Mesenchymal stem cell (in vitro differentiated cells and primary cell): Measurements from ENCODE around the gene HIPK2.

Experiments used
- DNase-seq: peaks from one replicate; pipeline ENCODE4 v3.0.0-alpha.2; 2013
- H2AFZ ChIP-seq: one replicate; pipeline ENCODE4 v1.6.1; 2013; ENCODE audit warnings: low read depth, mild to moderate bottlenecking, control low read depth, inconsistent platforms, low read length, moderate library complexity
- H2AK5ac ChIP-seq: 2 replicates; pipeline ENCODE4 v1.6.1; 2013; ENCODE audit warnings: low read length, moderate library complexity, mild to moderate bottlenecking, inconsistent platforms; ENCODE audit not compliant: severe bottlenecking
- H2BK120ac ChIP-seq: one replicate; pipeline ENCODE4 v1.6.1; 2013; ENCODE audit warnings: low read depth, mild to moderate bottlenecking, inconsistent platforms, low read length, moderate library complexity
- H2BK12ac ChIP-seq, 2 experiments: one replicate each; pipeline ENCODE4 v1.6.1; 2013; ENCODE audit warnings: inconsistent platforms in 2 of 2, low read length in 2 of 2, mild to moderate bottlenecking in 2 of 2, moderate library complexity in 2 of 2, control low read depth in 1 of 2
- H2BK15ac ChIP-seq: one replicate; pipeline ENCODE4 v1.6.1; 2013; ENCODE audit warnings: mild to moderate bottlenecking, low read depth, inconsistent platforms; ENCODE audit not compliant: poor library complexity, severe bottlenecking
- H2BK5ac ChIP-seq: 2 replicates; pipeline ENCODE4 v1.6.1; 2013; ENCODE audit warnings: low read depth, mild to moderate bottlenecking, low read length, control low read depth, inconsistent platforms; ENCODE audit not compliant: poor library complexity, severe bottlenecking
- H3K14ac ChIP-seq, 2 experiments: one replicate each; pipeline ENCODE4 v1.6.1; 2013; ENCODE audit warnings: inconsistent platforms in 2 of 2, low read length in 2 of 2, control low read depth in 1 of 2, mild to moderate bottlenecking in 1 of 2, moderate library complexity in 1 of 2
- H3K18ac ChIP-seq, 2 experiments: one replicate each; pipeline ENCODE4 v1.6.1; 2013; ENCODE audit warnings: inconsistent platforms in 2 of 2, low read length in 2 of 2, control low read depth in 1 of 2, low read depth in 1 of 2, mild to moderate bottlenecking in 1 of 2
- H3K23ac ChIP-seq, 2 experiments: one replicate each; pipeline ENCODE4 v1.6.1; 2013; ENCODE audit warnings: inconsistent platforms in 2 of 2, low read length in 2 of 2, mild to moderate bottlenecking in 2 of 2, moderate library complexity in 2 of 2, control low read depth in 1 of 2
- H3K27ac ChIP-seq: 2 replicates; pipeline ENCODE4 v1.5.1; 2013; ENCODE audit warnings: mild to moderate bottlenecking, moderate library complexity, low read length, control low read depth, inconsistent platforms; ENCODE audit not compliant: poor library complexity, severe bottlenecking
- H3K27me3 ChIP-seq, 2 experiments: 2 replicates each; pipeline versions ENCODE4 v1.6.1 to v1.7.0; 2013; ENCODE audit warnings: low read length in 2 of 2, mild to moderate bottlenecking in 2 of 2, moderate library complexity in 2 of 2, control low read depth in 1 of 2, inconsistent platforms in 1 of 2; ENCODE audit not compliant: control insufficient read depth in 1 of 2, insufficient read depth in 1 of 2
- H3K36me3 ChIP-seq, 2 experiments: 2 replicates each; pipeline versions ENCODE4 v1.6.1 to v1.7.0; 2013; ENCODE audit warnings: low read length in 2 of 2, control low read depth in 1 of 2, inconsistent platforms in 1 of 2, low read depth in 1 of 2, mild to moderate bottlenecking in 1 of 2; ENCODE audit not compliant: insufficient read depth in 2 of 2, control insufficient read depth in 1 of 2
- H3K4ac ChIP-seq, 2 experiments: one replicate each; pipeline ENCODE4 v1.6.1; 2013; ENCODE audit warnings: inconsistent platforms in 2 of 2, low read length in 2 of 2, mild to moderate bottlenecking in 2 of 2, moderate library complexity in 2 of 2, control low read depth in 1 of 2, low read depth in 1 of 2
- H3K4me1 ChIP-seq: 2 replicates; pipeline ENCODE4 v1.6.1; 2013; ENCODE audit warnings: low read depth, low read length, control low read depth; ENCODE audit not compliant: control insufficient read depth, insufficient read depth
- H3K4me2 ChIP-seq: 2 replicates; pipeline ENCODE4 v1.6.1; 2013; ENCODE audit warnings: low read length, mild to moderate bottlenecking, inconsistent platforms; ENCODE audit not compliant: poor library complexity, severe bottlenecking
- H3K4me3 ChIP-seq, 2 experiments: 2 replicates each; pipeline versions ENCODE4 v1.5.1 to v1.7.0; 2013; ENCODE audit warnings: low read length in 2 of 2, mild to moderate bottlenecking in 2 of 2, control low read depth in 1 of 2, low read depth in 1 of 2; ENCODE audit not compliant: insufficient read depth in 1 of 2
- H3K79me1 ChIP-seq: replicated peaks from 2 replicates; pipeline ENCODE4 v1.6.1; 2013; ENCODE audit warnings: mild to moderate bottlenecking, control low read depth, low read length, inconsistent platforms; ENCODE audit not compliant: poor library complexity, severe bottlenecking
- H3K9ac ChIP-seq: 2 replicates; pipeline ENCODE4 v1.7.0; 2013; ENCODE audit warnings: mild to moderate bottlenecking, low read length, moderate library complexity
- H3K9me3 ChIP-seq: 2 replicates; pipeline ENCODE4 v1.7.0; 2013; ENCODE audit warnings: mild to moderate bottlenecking, low read length; ENCODE audit not compliant: control insufficient read depth
- H4K8ac ChIP-seq: one replicate; pipeline ENCODE4 v1.6.1; 2013; ENCODE audit warnings: inconsistent platforms, mild to moderate bottlenecking, low read length, moderate library complexity
- H4K91ac ChIP-seq: one replicate; pipeline ENCODE4 v1.6.1; 2013; ENCODE audit warnings: mild to moderate bottlenecking, low read length, inconsistent platforms
- WGBS: methylation state at CpG from one replicate; pipeline ENCODE4 v1.1.7; 2013; ENCODE audit warnings: mixed read lengths; 5-methylcytosine and 5-hydroxymethylcytosine counted together

The HIPK2 gene

DNA sequence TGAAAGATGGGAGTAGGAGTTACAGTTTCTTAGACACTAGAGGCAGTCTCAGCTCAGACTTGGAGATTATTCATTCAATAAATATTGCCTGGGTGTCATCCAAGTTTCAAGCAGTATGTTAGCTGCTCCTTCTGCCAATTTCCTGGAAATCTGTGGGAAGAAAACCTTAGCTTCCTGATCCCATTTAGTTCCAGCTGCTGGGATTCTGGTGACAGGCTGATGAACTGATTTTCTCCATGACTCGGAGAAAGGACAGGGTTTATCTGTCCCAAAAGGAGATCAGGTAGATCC is 158.5 kb downstream of the HIPK2 start:
- Histone ChIP-seq H3K14ac (no peak overlapping the region), H3K18ac (no peak overlapping the region), H4K8ac (no peak overlapping the region), H3K4me3 (no peak overlapping the region), H3K36me3 (peaks cover 60 to 77% of the 10 kb centered on the region in 2 experiments), H4K91ac (no peak overlapping the region), H3K27ac (no peak overlapping the region), H2AK5ac (peak overlapping the region; percentile 21), H2BK15ac (no peak overlapping the region), H3K4ac (no peak overlapping the region), H3K79me1 (peaks cover 33% of the 10 kb centered on the region), H2AFZ (no peak overlapping the region), H3K4me1 (no peaks in the 10 kb centered on the region), H2BK5ac (no peak overlapping the region), H3K9me3 (no peaks in the 10 kb centered on the region), H2BK12ac (no peak overlapping the region), H3K9ac (peak overlapping the region; percentile 70), H3K23ac (no peak overlapping the region), H2BK120ac (no peak overlapping the region), H3K4me2 (no peak overlapping the region), H3K27me3 (no peaks in the 10 kb centered on the region)
- DNase-seq: peak; percentile 59
- 80% methylated on average over 1 of the region's 1 CpG for WGBS

DNA sequence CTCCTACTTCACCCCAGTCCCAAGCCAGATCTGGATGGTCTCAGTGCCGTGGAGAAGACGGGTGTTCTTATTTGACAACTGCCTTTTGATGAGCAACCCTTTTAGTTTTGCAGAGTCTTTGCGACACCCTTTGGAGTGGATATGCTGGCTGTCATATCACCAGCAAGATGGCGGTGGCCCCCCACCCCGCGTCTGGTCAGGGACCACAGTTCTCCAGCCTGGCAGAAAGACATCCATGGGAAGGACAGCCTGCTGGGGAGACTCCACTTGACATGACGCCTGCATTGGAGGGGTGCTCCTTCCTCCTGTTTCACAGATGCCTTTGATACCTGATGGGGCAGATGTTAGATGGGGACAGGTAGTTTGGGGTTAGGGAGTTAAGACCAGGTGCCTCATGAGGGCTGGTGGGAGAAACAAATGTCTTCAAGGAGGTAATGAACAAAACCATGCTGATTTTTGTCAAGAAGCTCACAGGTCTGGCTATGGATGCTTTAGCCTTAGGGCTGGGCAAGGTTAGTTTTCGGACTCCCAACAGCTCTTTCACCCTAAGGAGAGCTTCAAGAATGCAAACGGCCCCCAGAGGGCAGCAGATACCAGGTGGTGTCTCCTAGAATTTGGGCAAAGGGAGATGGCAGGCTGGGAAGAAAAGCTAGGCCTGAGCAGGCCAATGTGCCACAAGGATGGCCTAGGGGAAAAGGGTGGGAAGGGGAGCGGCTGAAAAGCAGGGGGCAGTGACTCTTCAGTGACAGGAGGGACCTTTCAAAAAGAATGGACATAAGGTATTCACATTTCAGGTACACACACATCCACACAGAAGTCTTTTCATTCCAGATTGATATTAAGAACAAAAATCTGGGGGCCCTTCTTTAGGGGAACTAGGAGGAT is 159.1 kb downstream of the HIPK2 start:
- Histone ChIP-seq H3K4me1 (no peaks in the 10 kb centered on the region), H2AFZ (no peak overlapping the region), H3K36me3 (peaks cover 59 to 79% of the 10 kb centered on the region in 2 experiments), H3K9me3 (no peaks in the 10 kb centered on the region), H4K8ac (no peak overlapping the region), H2BK12ac (no peak overlapping the region), H3K9ac (peak overlapping the region; percentile 70), H2BK15ac (no peak overlapping the region), H3K14ac (no peak overlapping the region), H3K4me3 (no peak overlapping the region), H3K4ac (no peak overlapping the region), H3K27ac (no peak overlapping the region), H2AK5ac (no peak overlapping the region), H2BK120ac (no peak overlapping the region), H4K91ac (no peak overlapping the region), H3K79me1 (peaks cover 38% of the 10 kb centered on the region), H3K27me3 (no peaks in the 10 kb centered on the region), H3K4me2 (no peak overlapping the region), H3K18ac (no peak overlapping the region), H2BK5ac (no peak overlapping the region), H3K23ac (no peak overlapping the region)
- peak; percentile 42 for DNase-seq
- 90% methylated on average over 9 of the region's 10 CpGs for WGBS

DNA sequence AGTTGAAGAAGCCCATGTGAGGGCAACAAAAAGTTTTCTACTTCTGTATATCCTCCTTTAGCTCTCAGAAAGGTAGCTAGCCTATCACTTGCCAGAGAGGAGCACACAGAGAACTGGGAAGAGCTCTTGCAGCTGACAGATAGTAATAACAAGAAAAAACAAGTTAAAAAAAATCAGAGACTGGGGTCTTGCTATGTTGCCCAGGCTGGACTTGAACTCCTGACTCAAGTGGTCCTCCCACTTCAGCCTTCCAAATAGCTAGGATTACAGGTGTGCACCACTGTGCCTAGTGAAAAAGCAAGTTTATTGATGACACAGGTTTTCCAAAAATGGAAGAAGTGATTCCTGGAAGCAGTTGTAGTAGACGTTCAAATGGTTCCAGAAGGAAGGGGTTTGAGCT is 160.7 kb downstream of the HIPK2 start:
- H3K14ac ChIP-seq: no peak overlapping the region

DNA sequence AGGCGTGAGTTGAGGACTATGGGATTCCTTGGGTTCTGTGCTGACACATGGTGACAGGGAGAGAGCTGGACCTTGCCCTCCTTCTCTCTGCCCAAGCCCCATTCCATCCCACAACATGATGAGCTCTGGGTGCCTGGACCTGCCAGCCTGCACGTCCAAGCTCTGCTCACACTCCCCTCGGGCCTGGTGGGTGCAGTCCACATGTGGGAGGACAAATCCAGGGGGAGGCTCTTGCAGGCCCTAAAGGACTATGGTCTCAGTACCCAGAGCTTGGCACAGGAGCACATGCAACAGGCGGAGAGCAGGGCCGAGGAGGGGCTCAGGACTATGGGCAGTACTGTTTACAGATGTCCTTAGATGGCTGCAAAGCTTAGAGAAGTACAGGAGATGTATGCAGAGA is 162.9 kb downstream of the HIPK2 start:
- Histone ChIP-seq H3K14ac (no peak overlapping the region), H3K23ac (no peak overlapping the region), H3K4me1 (no peaks in the 10 kb centered on the region), H3K36me3 (peaks cover 47 to 93% of the 10 kb centered on the region in 2 experiments), H2AFZ (no peak overlapping the region), H3K4ac (no peak overlapping the region), H3K27me3 (no peaks in the 10 kb centered on the region), H3K9ac (no peak overlapping the region), H3K18ac (no peak overlapping the region), H4K91ac (no peak overlapping the region), H3K9me3 (no peaks in the 10 kb centered on the region), H2BK12ac (no peak overlapping the region), H2BK15ac (no peak overlapping the region), H3K4me3 (no peak overlapping the region), H2BK5ac (no peak overlapping the region), H3K79me1 (peaks cover 33% of the 10 kb centered on the region), H3K27ac (no peak overlapping the region), H3K4me2 (no peak overlapping the region), H4K8ac (no peak overlapping the region), H2BK120ac (no peak overlapping the region), H2AK5ac (no peak overlapping the region)
- no peak for DNase-seq
- WGBS: 95% methylated on average over 5 of the region's 5 CpGs

More for the DNA sequence above, 160.7 kb downstream of the HIPK2 start:
- Histone ChIP-seq H3K4me1 (no peaks in the 10 kb centered on the region), H2BK5ac (no peak overlapping the region), H3K79me1 (peaks cover 40% of the 10 kb centered on the region), H3K4me3 (no peak overlapping the region), H2BK120ac (no peak overlapping the region), H3K23ac (no peak overlapping the region), H2BK15ac (no peak overlapping the region), H3K27ac (no peak overlapping the region), H2AFZ (no peak overlapping the region), H3K27me3 (no peaks in the 10 kb centered on the region), H3K18ac (no peak overlapping the region), H4K91ac (no peak overlapping the region), H3K4me2 (no peak overlapping the region), H4K8ac (no peak overlapping the region), H3K36me3 (peaks cover 51 to 82% of the 10 kb centered on the region in 2 experiments), H2BK12ac (no peak overlapping the region), H3K9ac (no peak overlapping the region), H2AK5ac (no peak overlapping the region), H3K4ac (no peak overlapping the region), H3K9me3 (no peaks in the 10 kb centered on the region)
- 100% methylated on average over 1 of the region's 1 CpG for WGBS
- DNase-seq: no peak
